GM19455 (cell line): ENCODE data around the gene IGLL5.
"Not testable (repeated sequence)": the region's sequence is repeated elsewhere in the genome, so short reads cannot be mapped to it uniquely, and the experiment has no call there.

Experiments
- ATAC-seq: cut with Tn5 transposase; IDR thresholded peaks from one replicate; pipeline ENCODE4 v1.9.1; 2021; ENCODE audit not compliant: unreplicated experiment

The IGLL5 gene

DNA sequence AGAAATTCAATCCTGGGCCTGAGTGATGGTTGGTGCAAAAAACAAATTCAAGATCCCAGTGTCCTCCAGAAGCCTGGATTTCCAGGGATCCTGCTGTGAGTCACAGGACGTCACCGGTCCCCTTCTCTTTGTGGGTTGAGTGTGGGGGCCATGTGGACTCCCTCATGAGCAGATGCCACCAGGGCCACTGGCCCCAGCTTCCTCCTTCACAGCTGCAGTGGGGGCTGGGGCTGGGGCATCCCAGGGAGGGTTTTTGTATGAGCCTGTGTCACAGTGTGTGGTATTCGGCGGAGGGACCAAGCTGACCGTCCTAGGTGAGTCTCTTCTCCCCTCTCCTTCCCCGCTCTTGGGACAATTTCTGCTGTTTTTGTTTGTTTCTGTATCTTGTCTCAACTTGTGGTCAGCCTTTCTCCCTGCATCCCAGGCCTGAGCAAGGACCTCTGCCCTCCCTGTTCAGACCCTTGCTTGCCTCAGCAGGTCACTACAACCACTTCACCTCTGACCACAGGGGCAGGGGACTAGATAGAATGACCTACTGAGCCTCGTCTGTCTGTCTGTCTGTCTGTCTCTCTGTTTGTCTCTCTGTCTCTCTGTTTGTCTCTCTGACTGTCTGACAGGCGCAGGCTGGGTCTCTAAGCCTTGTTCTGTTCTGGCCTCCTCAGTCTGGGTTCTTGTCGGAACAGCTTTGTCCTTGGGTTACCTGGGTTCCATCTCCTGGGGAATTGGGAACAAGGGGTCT lies 11.9 kb downstream of the IGLL5 start:
- not testable (repeated sequence) for ATAC-seq

GRCh38 chr22:22900527-22901205 lies 13.1 kb downstream of the IGLL5 start:
- ATAC-seq, result not testable (repeated sequence)

- ATAC-seq, result no peak
Observed at GRCh38 chr22:22901578-22902218, 14.1 kb downstream of the IGLL5 start.

GRCh38 chr22:22902247-22903001 lies 14.8 kb downstream of the IGLL5 start:
- no peak for ATAC-seq

DNA sequence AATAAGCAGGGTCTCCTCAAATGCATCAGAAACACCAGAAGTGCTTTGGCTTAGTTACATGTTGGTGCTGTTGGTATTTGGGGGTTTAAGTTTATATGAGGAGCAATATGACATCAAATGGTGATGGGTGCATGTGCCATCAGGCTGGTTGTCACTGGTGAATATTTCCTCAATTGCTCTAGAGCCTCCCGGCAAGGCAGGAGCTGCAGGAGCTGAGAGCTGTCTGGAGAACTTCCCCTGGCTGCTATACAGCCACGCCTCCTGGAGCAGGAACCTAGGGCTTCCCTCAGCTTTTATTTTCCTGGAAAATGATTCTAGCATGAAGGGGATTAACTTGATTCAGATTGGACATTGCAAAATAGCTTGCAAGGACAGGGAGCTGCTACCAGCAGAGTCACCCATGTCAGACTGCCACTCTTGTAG lies 15.8 kb downstream of the IGLL5 start:
- no peak for ATAC-seq

DNA sequence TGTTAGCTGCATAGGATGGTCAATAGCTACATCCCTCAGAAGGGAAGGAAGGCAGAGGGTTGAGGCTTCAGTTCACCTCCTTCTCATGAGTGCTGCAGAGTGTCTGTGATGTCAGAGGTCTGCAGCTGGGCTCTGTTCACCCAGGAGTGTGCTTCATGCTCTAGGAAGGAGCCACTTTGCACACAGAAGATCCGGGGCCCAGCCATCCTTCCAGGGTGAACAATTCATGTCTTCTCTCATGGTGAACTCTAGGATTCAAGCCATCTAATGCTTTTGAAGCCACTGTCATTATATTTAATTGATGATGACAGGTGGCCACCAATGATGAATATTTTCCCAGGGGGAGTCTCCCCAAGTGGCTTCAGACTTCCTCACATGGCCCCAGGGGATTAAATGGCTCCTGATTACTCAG lies 16.2 kb downstream of the IGLL5 start:
- not testable (repeated sequence) for ATAC-seq

GRCh38 chr22:22904736-22905135 lies 17.1 kb downstream of the IGLL5 start:
- ATAC-seq, result not testable (repeated sequence)

GRCh38 chr22:22906391-22906790 lies 18.8 kb downstream of the IGLL5 start:
- ATAC-seq, result not testable (repeated sequence)

GRCh38 chr22:22906907-22907550 lies 19.4 kb downstream of the IGLL5 start:
- ATAC-seq, result no peak

- no peak for ATAC-seq
Observed at GRCh38 chr22:22907551-22908494, 20.2 kb downstream of the IGLL5 start.

DNA sequence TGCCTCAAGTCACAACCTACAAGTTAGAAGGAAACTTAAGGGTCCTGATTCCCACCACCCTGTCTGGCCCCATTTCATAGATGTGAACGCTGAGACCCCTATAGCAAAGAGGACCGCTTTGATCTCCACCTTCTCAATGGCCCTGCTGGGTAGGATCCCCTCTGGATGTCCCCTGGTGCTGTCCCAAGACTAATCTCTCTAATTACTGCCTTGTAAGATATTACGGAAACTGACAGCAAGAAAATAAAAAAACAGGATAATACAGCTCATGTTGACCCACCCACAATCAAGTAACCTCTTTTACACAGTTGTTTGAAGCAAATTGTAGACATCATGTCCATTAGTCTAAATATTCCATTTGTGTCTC lies 20.9 kb downstream of the IGLL5 start:
- ATAC-seq, result no peak

- no peak for ATAC-seq
Observed at GRCh38 chr22:22908941-22909604, 21.5 kb downstream of the IGLL5 start.

DNA sequence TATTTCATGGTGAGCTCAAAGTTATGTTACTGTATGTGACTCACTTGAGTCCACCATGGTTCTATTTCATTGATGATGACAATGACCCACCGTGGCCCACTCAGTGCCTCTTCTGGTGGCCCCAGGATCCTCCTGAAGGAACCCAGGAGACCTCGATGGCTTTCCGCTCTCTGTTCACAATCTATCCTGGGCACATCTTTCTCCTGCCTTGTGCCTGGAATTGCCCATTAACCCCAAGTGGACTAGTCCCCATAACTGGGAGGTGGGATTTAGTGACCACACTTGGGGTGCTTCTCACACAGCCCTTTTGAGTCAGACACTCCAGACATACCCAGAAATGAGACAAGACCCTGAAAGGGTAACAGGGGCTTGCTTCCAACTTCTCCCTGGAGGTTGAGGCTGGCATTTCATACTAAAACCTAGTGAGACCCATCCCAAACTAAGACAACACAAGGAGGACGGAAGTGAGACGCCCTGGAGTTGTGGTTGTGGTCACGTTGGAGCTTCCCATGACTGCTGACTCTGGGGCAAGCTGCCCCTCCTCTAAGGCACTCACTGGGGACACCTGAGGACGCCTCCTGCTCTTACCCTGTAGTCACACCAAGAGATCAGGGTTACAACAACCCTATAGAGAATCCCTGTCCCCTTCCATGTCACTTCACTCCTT lies 22.1 kb downstream of the IGLL5 start:
- no peak for ATAC-seq

GRCh38 chr22:22910272-22911240 lies 22.9 kb downstream of the IGLL5 start:
- ATAC-seq, result no peak

- ATAC-seq, result no peak
Observed at GRCh38 chr22:22911327-22912134, 23.9 kb downstream of the IGLL5 start.

DNA sequence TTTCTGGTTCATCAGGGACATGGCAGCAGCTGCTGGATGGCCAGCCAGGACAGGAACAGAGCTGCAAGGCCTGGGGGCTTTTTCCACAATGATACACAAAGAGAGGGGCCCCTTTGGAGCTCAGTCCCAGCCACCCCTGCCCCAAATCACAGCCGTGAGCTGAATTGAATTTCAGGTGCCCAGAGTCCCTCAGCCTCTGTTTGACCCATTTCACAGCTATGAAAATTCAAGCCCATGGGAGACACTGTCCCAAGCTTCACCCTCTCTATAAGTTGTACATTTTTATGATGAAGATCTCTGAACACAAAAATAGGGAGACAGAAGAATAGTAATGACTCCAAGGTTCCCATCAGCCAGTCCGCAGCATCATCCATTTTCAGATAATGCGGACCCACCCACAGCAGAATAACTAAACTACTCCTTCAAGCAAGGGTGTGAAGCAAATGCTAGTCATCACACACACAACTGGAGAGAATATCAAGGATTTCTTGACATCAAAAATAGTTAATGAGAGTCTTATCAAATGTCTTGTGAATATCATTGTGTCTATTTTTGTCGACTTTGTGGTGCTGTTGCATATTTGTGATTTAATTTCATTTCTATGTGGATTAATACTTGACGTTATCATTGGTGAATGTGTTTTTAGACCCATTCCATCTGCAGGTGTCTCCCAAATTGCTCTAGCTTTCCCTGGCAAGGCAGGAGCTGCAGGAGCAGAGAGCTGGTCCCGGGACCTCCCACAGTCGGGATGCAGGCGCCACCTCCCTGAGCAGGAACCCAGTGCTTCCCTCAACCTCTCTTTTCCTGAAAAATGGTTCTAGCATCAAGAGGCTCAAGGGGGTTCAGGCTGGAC lies 24.7 kb downstream of the IGLL5 start:
- ATAC-seq, result no peak
